ENCODE data around the gene LYST.
"Not testable (repeated sequence)": the region's sequence is repeated elsewhere in the genome, so short reads cannot be mapped to it uniquely, and the experiment has no call there.

The LYST gene

GRCh38 chr1:235650341-235651169 lies 216.2 kb downstream of the LYST start:
- DNase-seq: peak; percentile 5 to 47

DNA sequence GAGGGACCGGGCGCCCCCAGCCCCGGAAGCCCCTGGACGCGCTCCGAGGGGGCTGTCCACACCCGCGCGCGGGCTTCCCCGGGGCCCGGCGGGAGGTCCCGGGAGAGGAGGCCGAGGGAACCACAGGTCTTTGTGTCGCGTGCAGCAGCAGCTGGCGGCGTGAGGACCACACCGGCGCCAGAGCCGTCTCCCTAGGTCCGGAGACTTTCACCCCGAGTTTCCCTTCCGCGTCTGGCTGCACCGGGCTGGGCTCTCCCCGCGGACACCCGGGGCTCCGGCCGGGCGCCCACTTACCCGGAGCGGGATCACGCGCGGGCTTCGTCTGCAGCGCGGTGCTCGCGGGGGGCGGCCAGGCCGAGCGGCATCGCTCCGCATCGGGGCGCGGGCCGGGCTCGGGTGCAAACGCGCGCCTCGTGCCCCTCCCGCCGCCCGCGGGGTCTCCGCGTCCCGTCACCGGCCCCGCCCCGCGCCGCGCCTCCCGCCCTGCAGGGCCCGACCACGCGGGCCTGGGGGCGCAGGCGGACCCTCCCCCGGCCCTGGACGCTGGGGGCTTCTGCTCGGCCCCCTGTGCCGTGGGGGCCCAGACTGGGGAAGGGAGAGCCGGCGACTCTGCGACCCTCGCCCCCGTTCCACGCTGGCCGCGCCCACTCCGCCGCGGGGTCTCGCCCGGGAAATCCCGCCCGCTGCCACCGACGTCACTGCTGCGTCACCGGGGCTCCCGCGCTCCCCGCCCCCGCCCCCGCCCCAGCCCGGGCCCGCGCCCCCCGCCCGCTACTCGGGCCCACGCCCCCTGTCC lies 217.1 kb downstream of the LYST start, which contains the start of gene GNG4:
Gene GNG4 (minus strand): TSS at position 417 of the 796 bp plus-strand sequence. CDS start 65,946 bp downstream, outside the sequence.
- peak; percentile 31 to 45 for DNase-seq

GRCh38 chr1:235648954-235649367 lies 217.7 kb downstream of the LYST start:
- DNase-seq: peak; percentile 7 to 30

DNA sequence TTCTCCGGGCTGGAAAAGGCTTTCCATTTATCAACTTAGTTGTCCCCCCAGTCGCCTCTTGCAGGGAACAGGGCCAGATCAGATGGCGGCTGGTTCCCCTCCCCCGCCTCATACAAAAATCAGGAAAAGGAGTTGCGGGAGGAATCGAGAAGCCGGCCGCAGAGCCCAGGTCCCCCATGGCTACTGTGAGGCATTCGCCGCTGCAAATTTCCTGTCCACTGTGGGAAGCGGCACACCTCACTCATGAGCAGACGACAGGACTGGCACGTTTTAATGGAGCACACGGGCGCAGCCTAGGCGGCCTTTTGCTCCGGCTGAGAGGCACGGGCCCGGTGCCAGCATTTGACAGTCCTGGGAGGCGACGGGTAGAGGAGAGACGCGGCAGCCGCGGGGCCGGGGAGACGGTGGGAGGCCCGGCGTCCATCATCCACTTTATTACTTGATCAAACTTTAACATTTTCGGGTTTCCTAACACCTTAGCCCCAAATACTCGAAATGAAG lies 218.2 kb downstream of the LYST start:
- peak; percentile 54 to 55 for DNase-seq

- DNase-seq: not testable (repeated sequence)
Measured at GRCh38 chr1:235647537-235647936, 219.2 kb downstream of the LYST start.

DNA sequence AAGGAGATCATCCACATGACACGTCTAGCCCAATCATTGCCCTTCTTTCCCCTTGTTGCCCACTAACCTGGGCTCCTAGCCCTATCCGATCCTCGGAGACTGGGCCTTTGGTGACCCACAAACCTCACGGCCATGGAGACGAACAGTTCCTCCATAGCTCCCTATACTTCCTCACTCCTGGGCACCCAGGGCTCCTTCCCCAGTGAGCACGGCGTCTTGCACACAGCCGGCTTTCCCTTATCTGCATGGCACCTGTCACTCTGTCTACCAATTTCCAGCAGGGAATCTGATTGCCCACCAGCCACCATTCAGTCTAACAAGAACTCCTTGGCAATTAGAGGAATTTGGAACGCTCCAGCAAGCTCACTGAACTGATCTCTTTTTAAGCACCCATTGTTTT lies 220.2 kb downstream of the LYST start:
- no peak for DNase-seq

DNA sequence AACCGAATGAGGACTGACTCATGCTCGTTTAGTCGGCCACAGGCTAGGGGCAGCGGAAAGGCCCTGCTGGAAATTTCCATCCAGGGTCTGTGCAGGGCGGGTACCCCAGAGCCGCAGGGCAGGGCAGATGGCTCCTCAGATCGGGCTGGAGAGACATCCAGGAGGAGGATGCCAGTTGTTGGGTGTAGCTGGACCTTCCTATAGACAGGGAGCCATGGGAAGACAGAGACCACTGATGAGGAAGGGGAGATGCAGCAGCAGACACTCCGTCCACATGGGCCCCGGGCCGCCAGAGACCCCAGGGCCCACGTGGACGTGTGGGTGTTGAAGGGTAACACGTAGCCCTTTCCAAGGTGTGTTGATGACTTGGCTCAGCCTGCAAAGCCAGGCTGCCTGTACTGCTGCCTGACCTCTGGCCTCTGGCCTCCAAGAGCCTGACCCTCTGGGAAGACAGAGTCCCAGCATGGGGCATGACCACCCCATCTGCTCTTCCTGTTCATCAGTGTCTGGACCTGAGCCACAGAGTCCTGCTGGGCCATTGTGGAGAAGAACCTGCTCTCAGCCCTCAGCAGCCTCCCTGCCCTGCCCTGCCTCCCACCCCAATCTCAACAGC lies 221.9 kb downstream of the LYST start:
- DNase-seq: no peak

- no peak for DNase-seq
Measured at GRCh38 chr1:235643837-235644692, 222.6 kb downstream of the LYST start.

GRCh38 chr1:235642943-235643371 lies 223.7 kb downstream of the LYST start:
- DNase-seq: no peak

DNA sequence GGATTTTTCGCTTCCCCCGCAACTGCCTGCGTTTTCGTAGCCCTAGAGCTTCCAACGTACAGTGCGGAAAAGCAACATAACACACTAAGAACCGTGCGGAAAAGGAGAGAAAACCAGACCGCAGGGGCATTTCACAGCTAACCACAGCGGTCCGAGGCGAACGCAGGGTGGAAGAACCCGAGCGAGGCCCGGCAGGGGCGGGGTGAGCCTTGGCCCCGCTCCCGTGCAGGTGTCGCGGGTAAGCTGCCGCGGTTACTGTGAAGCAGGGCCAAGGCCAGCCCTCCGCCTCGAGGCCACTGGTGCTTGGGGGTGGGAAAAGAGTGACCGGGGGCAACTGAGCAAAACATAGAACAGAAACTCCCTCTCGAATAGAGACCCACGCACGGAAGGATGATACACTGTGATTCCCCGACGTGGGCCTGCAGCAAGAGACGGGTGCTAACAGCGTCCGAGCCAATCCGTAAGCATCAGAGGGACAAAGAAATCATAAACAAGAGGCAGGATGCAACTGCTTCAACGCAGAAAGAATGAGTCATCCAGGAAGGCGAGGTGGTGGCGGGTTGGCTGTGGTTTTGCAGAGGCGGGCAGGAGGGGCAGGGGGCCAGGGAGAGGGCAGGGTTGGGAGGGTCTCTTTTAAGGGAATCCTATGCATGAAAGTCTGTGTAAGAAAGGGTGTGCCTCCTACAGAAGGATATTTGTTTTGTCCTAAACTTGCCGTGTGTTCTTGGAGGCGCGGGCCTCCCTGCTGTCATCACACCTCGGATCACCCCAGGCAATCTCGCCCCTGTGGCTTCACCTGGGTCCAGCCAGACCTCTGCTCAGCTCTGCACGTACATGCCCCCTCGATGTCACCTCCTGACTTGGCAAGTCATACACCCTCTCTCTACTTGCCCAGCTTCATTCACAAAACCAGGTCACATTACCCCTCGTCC lies 224.4 kb downstream of the LYST start:
- DNase-seq: no peak

GRCh38 chr1:235640580-235640979 lies 226.1 kb downstream of the LYST start:
- no peak for DNase-seq

- DNase-seq: peak in 1 of 2 experiments; percentile 65
Measured at GRCh38 chr1:235639226-235640205, 227.2 kb downstream of the LYST start.

- not testable (repeated sequence) for DNase-seq
Measured at GRCh38 chr1:235638612-235639011, 228.1 kb downstream of the LYST start.

DNA sequence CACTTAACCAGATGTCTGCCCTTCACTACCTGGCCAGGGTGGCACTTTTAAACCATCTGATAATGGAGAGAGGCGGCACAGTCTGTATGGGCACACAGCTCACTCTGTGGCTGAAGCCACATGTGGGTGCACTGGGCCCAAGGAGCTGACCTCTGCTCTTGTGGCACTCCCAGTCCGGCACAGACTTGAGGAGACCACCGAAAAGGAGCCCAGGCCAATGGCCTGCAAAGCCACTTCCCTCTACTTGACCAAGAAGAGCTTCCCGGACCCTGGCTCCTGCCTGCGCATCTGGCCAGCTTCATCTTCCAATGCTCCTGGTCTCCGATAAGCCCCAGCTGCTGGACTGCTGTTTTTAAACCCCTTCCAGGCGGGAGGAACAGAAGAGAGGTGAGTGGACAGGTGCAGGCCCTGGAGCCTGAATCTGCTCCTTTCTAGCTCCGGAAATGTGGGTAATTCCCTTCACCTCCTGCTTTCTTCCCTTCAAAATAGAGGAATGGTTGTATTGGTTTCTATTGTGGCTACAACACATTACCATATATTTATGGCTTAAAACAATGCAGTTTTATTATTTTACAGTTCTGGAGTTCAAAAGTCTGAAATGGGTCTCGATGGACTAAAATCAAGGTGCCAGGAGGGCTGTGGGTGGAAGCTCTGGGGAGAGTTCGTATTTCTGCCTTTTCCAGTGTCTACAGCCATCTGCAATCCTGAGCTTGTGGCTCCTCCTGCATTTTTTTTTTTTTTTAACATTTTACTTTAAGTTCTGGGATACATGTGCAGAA lies 228.8 kb downstream of the LYST start:
- DNase-seq: no peak

GRCh38 chr1:235635938-235636662 lies 230.6 kb downstream of the LYST start:
- DNase-seq: no peak

- no peak for DNase-seq
Measured at GRCh38 chr1:235632506-235633401, 234.0 kb downstream of the LYST start.

DNA sequence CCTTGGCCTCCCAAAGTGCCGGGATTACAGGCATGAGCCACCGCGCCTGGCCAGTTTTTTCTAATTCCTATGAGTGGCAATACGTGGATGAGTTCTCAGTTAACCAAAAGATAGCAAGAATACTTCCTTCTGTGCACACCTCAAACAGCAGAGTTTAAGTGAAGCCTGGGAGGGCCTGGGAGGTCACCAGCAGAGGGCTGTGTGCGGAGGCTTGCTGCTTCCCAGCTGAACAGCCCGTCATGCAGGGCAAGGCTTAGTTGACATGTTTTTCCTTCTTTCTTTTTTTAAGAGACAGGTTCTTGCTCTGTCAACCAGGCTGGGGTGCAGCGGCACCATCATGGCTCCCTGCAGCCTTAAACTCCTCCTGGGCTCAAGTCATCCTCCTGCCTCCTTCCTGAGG lies 234.9 kb downstream of the LYST start:
- DNase-seq: no peak

All from NCI-H524 (cell line).